Measurements from ENCODE around the gene NSMCE1.

- TF ChIP-seq JUN (IDR thresholded peaks at IDR 0.05; ENCODE audit: low read depth, low read length) (no peak), CHD2 (IDR thresholded peaks at IDR 0.05; ENCODE audit: low read length) (no peak), TEAD4 (IDR thresholded peaks at IDR 0.05; ENCODE audit: low read depth, low read length) (no peak), POLR2A (IDR thresholded peaks at IDR 0.05; ENCODE audit: control extremely low read depth in 1 of 2, low read depth in 2 of 2, low read length in 2 of 2) (no peak)
These were observed 8.9 kb downstream of the NSMCE1 start for GRCh38 chr16:27259710-27260109.

Measured in H1 (cell line).